C4-2B (cell line): Measurements from ENCODE around the gene ZDHHC1.

Source experiments
- ZFX ChIP-seq: fragments of 450-650 bp; IDR thresholded peaks from 2 replicates; pipeline ENCODE4 v1.6.1; 2017
- TF ChIP-seq, protein P1 (sequence below): fragments of 450-650 bp; conservative IDR thresholded peaks from 2 replicates; pipeline ENCODE4 v1.5.1; 2017; ENCODE audit warnings: mild to moderate bottlenecking

DNA sequence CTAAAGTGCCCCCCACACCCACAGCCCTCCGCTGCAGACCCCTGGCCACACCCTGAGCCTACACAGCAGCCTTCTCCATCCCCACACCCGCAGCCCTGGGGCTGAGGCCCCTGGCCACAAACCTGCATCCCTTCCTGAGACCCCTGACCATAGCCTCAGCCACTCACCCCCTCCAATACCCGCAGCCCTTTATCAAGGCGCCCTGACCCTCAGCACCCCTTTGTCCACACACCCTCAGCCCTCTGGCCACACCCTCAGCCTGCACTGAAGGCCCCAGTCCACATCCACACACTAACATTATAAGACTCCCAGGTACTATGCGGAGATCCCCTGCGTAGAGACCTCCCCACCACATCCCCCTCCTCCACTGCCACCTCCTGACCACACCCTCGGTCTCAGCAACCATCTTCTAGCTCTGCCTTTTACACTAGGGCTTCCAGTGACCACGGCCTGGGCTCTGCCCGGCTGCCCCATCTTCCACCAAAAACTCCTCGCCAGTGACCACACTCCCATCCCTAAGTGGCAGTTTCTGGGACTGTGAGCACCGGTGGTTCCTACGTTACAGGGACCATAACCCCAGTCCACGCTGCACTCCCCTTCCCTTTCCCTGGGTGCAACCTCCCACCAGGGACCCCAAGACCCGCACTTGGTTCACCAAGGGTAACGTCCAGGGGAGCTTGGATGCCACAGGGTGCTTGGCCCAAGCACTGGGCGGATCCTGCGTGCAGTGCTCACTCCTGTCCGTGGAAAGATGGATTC, 23.8 kb downstream of the ZDHHC1 start:
- TF ChIP-seq, protein P1, sequence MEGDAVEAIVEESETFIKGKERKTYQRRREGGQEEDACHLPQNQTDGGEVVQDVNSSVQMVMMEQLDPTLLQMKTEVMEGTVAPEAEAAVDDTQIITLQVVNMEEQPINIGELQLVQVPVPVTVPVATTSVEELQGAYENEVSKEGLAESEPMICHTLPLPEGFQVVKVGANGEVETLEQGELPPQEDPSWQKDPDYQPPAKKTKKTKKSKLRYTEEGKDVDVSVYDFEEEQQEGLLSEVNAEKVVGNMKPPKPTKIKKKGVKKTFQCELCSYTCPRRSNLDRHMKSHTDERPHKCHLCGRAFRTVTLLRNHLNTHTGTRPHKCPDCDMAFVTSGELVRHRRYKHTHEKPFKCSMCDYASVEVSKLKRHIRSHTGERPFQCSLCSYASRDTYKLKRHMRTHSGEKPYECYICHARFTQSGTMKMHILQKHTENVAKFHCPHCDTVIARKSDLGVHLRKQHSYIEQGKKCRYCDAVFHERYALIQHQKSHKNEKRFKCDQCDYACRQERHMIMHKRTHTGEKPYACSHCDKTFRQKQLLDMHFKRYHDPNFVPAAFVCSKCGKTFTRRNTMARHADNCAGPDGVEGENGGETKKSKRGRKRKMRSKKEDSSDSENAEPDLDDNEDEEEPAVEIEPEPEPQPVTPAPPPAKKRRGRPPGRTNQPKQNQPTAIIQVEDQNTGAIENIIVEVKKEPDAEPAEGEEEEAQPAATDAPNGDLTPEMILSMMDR, result no peak
- no peak for TF ChIP-seq ZFX
